ENCODE results near the gene RARG. TPM values are rescaled to one million over a fixed set of nuclear protein-coding genes. Genes with fewer than 3 reads are reported as not detected.

RARG gene
- total RNA-seq, 4 donors from 2014 or later: 160 to 207 (median 199) TPM

DNA sequence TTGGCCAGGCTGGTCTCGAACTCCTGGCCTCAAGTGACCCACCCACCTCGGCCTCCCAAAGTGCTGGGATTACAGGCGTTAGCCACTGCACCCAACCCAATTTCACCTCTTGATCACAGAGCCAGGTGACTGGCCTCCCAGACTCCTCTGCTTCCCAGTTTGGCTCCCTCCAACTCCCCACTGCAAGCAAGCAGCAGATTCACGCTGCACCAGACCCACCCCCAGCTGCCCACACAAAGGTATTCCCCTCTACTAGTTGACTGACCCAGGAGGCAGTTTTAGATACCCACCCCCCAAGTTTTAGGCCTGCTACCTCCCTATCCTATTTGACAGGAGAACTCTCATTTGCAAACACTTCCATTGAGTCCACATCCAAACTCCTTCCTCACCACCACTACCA, 5.2 kb downstream of the RARG start:
- H3K4me3 ChIP-seq (ENCODE audit: low read depth, poor library complexity, severe bottlenecking): no peak overlapping the region
- intact Hi-C loops (cut with DNase I; ENCODE audit: low total_unique reads): no loop called here
- DNase-seq (ENCODE audit: low spot score in 2 of 2): no peak
- WGBS, 2 donors: 84 to 86% methylated on average over 4 of the region's 4 CpGs
- TF ChIP-seq, protein P1, sequence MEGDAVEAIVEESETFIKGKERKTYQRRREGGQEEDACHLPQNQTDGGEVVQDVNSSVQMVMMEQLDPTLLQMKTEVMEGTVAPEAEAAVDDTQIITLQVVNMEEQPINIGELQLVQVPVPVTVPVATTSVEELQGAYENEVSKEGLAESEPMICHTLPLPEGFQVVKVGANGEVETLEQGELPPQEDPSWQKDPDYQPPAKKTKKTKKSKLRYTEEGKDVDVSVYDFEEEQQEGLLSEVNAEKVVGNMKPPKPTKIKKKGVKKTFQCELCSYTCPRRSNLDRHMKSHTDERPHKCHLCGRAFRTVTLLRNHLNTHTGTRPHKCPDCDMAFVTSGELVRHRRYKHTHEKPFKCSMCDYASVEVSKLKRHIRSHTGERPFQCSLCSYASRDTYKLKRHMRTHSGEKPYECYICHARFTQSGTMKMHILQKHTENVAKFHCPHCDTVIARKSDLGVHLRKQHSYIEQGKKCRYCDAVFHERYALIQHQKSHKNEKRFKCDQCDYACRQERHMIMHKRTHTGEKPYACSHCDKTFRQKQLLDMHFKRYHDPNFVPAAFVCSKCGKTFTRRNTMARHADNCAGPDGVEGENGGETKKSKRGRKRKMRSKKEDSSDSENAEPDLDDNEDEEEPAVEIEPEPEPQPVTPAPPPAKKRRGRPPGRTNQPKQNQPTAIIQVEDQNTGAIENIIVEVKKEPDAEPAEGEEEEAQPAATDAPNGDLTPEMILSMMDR (IDR thresholded peaks at IDR 0.05): no peak
- TF ChIP-seq POLR2A (IDR thresholded peaks at IDR 0.05): no peak

DNA sequence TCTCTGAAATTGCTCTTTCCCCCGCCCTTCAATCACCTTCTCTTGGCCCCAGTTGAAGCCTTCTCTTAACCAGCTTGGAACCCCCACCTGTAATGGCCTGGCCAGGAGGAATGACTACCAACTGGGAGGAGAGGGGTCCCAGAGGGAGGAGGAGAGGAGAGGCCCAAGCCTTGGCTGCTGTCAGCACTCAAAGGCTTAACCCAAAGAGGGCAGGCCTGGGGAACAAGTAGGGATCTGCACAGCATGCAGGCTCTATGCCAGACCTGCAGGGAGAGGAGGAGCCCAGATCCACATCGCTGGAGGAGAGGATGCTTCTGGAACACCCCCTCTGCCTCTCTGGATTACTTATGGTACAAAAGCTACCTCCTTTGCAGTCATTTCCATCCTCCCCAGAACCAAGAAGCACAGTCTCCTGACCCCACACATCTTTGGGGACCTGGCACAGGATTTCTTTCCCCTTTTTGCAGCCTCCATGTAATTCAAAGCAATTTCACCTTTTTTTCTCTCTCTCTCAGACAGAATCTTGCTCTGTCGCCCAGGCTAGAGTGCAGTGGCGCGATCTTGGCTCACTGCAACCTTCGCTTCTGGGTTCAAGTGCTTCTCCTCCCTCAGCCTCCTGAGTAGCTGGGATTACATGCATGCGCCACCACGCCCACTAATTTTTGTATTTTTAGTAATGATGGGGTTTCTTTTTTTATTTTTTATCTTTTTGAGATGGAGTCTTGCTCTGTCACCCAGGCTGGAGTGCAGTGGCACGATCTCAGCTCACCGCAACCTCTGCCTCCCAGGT, 6.2 kb downstream of the RARG start:
- no peak for DNase-seq (ENCODE audit: low spot score in 2 of 2)
- intact Hi-C loops (cut with DNase I; ENCODE audit: low total_unique reads): no loop called here
- no peak overlapping the region for H3K4me3 ChIP-seq (ENCODE audit: low read depth, poor library complexity, severe bottlenecking)
- no peak for TF ChIP-seq POLR2A (IDR thresholded peaks at IDR 0.05)
- TF ChIP-seq, protein P1 (IDR thresholded peaks at IDR 0.05): no peak
- WGBS, 2 donors: 56 to 57% methylated on average over 10 of the region's 10 CpGs

DNA sequence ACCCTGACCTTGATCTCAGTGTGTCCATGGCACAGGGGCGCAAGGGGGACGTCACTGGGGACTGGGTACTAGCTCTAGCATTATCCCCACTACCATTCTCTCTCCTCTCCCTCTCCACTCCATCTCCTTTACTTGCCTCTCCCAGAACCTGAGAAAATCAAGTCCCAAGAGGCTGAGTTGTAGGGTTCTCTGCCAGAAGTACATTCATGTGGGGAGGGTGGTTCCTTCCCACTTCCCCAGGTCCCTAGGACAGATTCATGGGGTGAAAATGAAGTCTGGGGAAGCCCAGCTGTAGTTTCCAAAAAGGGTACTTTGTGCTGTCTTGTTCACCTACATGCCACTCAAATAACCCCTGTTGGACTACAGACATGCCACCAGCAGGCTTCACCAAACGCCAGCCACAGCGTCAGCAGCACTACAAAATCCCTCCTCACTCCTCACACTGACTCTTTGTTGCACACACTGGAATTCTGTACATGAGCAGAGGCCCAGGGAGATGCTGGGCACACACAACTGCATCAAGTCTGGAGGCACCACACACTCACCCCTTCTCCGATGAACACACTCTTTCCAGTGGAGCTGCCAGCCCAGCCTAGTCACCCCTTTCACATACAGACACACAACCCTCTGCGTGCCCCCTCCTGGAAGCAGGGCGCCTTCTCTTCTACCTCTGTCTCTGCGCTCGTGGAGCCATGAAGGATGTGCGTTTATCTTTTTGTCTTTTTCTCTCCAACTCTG, 6.9 kb downstream of the RARG start:
- TF ChIP-seq, protein P1 (IDR thresholded peaks at IDR 0.05): no peak
- TF ChIP-seq POLR2A (IDR thresholded peaks at IDR 0.05): no peak
- no peak overlapping the region for H3K4me3 ChIP-seq (ENCODE audit: low read depth, poor library complexity, severe bottlenecking)
- no peak for DNase-seq (ENCODE audit: low spot score in 2 of 2)
- intact Hi-C loops (cut with DNase I; ENCODE audit: low total_unique reads): no loop called here
- WGBS, 2 donors: 34 to 41% methylated on average over 10 of the region's 10 CpGs

DNA sequence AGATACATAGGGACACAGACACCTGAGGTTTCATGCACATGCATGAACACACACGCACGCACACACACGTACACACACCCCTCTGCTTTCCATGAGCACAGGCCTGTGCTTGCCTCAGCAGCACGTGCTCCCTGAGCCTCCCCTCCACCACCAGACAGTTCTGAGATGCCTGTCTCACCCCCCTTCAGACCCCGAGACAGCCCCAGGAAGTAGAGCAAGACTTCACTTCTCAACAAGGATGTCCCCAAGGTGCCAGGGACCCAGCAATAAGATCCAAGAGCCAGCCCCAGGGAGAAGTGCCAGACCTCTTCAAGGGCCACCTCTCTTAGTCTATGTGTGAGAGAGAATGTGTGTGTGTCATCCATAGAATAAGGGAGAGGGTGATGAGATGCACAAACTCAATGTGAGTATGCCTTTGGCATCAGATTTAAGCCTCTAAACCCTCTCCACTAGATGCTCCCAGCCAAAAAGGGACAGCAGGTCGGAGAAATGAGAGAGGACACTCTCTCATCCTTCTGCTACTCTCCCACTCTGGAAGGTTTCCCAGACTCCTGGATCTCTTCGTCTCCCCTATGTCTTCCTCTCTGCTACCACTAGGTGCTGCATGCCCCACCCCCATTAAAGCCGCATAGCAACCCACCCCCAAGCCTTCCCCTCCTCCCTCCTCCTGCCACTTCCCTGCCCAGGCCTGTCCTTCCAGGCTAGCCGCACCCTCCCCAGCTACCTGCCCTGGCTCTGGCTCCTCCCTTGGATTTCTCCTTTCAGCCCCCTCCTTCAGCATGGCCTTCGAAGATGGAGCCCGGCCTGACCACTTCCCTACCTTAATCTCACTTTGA, 7.7 kb downstream of the RARG start:
- no peak for DNase-seq (ENCODE audit: low spot score in 2 of 2)
- 36 to 40% methylated on average over 11 of the region's 11 CpGs for WGBS, 2 donors
- TF ChIP-seq, protein P1 (IDR thresholded peaks at IDR 0.05): no peak
- no peak for TF ChIP-seq POLR2A (IDR thresholded peaks at IDR 0.05)
- intact Hi-C loops (cut with DNase I; ENCODE audit: low total_unique reads): no loop called here
- H3K4me3 ChIP-seq (ENCODE audit: low read depth, poor library complexity, severe bottlenecking): no peak overlapping the region

DNA sequence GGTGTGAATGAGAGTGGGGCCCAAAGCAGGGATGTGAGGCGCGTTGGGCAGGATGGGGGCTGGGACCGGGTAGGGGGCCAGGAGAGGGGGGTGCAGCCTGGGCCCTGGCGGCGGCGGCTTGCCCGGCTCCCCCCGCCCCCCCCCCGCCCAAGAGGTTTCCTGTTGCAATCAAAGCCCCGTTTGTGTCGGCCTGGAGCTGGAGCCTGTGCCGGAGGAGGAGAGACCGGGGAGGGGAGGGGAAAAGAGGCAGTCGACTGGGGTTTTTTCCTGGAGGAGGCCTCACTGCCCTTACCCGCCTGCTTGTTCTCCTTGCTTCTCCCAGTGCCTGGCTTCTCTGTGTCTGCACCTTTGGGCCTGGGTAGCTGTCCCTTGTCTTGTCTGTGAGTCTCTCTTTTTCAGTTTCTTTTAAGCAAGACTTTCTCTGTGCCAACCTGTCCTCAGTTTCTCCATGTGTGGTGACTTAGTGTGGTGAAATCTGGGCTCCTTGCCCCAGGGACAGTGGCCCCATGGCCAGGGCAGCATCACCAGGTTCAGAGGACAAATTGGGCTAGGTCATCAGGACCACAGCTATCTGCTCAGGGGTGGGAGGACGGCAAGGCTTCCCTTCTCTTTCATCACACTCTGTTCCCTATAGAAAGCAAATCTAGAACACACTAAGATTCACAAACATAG, 8.5 kb downstream of the RARG start:
- intact Hi-C loops (cut with DNase I; ENCODE audit: low total_unique reads): no loop called here
- DNase-seq (ENCODE audit: low spot score in 2 of 2): no peak

More for the DNA sequence above, 8.5 kb downstream of the RARG start:
- no peak for TF ChIP-seq POLR2A (IDR thresholded peaks at IDR 0.05)
- H3K4me3 ChIP-seq (ENCODE audit: low read depth, poor library complexity, severe bottlenecking): no peak overlapping the region
- 7 to 11% methylated on average over 16 of the region's 16 CpGs for WGBS, 2 donors
